ENCODE measurements around the gene ADGB.
"Not testable (repeated sequence)": the region's sequence is repeated elsewhere in the genome, so short reads cannot be mapped to it uniquely, and the experiment has no call there.

The ADGB gene

DNA sequence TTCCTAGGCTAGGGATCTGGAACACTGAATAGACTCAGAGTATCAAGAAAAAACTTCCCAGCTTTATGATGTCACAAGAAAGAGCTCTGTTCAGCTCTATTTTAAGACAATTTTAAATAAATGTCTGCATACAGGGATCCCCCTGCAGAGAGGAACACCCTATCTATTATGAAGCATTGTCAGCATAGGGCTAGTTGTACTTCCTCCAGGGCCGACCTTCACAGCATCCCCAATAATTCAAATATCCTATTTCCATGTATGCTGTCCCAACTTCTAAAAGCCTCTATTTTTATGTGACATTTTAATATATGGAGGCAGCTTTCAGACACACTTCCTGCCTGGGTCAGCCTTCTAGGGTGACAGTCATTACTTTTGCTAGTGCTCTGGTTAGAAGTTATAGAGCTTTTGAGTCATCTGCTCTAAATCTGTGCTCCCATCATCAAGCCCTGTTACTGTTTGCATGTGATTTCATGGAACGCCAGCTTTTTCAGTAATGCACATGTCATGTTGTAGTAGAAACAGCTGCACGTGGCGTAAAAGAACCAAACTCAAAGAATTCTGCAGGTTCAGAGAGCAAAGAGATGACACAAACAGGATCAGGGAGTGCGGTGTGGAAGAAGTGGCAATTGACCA, 189.2 kb downstream of the ADGB start:
- H3F3A ChIP-seq (ENCODE audit: insufficient read depth, low read length), result no peaks in the 10 kb centered on the region
- H3K4me1 ChIP-seq (ENCODE audit: low read length), result no peaks in the 10 kb centered on the region
- no peak overlapping the region for H3K4me2 ChIP-seq (ENCODE audit: low read depth, low read length)
- H3K9ac ChIP-seq (ENCODE audit: low read length), result no peak overlapping the region
- H2AFZ ChIP-seq (ENCODE audit: low read length), result no peak overlapping the region
- TF ChIP-seq EZH2 (optimal IDR thresholded peaks at IDR 0.05; ENCODE audit: low read depth, low read length) (no peak), EZH2phosphoT487 (IDR thresholded peaks at IDR 0.05; ENCODE audit: low read length) (no peak)
- TF ChIP-seq, protein P1, sequence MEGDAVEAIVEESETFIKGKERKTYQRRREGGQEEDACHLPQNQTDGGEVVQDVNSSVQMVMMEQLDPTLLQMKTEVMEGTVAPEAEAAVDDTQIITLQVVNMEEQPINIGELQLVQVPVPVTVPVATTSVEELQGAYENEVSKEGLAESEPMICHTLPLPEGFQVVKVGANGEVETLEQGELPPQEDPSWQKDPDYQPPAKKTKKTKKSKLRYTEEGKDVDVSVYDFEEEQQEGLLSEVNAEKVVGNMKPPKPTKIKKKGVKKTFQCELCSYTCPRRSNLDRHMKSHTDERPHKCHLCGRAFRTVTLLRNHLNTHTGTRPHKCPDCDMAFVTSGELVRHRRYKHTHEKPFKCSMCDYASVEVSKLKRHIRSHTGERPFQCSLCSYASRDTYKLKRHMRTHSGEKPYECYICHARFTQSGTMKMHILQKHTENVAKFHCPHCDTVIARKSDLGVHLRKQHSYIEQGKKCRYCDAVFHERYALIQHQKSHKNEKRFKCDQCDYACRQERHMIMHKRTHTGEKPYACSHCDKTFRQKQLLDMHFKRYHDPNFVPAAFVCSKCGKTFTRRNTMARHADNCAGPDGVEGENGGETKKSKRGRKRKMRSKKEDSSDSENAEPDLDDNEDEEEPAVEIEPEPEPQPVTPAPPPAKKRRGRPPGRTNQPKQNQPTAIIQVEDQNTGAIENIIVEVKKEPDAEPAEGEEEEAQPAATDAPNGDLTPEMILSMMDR (IDR thresholded peaks at IDR 0.05; ENCODE audit: low read length), result no peak
- DNase-seq, result no peak
- no peaks in the 10 kb centered on the region for H3K9me3 ChIP-seq (replicated peaks; ENCODE audit: insufficient read depth, low read length)
- no peaks in the 10 kb centered on the region for H3K27me3 ChIP-seq (replicated peaks; ENCODE audit: insufficient read depth, low read length)
- H4K20me1 ChIP-seq (ENCODE audit: insufficient read depth, low read length), result no peaks in the 10 kb centered on the region
- no peaks in the 10 kb centered on the region for H3K36me3 ChIP-seq (replicated peaks; ENCODE audit: insufficient read depth, low read length)
- no peak overlapping the region for H3K27ac ChIP-seq (ENCODE audit: low read length)
- H3K4me3 ChIP-seq (ENCODE audit: low read length), result no peak overlapping the region
- H3K79me2 ChIP-seq (ENCODE audit: low read length), result no peaks in the 10 kb centered on the region
- no peaks in the 10 kb centered on the region for H3K9me2 ChIP-seq (replicated peaks; ENCODE audit: insufficient read depth, low read length)

DNA sequence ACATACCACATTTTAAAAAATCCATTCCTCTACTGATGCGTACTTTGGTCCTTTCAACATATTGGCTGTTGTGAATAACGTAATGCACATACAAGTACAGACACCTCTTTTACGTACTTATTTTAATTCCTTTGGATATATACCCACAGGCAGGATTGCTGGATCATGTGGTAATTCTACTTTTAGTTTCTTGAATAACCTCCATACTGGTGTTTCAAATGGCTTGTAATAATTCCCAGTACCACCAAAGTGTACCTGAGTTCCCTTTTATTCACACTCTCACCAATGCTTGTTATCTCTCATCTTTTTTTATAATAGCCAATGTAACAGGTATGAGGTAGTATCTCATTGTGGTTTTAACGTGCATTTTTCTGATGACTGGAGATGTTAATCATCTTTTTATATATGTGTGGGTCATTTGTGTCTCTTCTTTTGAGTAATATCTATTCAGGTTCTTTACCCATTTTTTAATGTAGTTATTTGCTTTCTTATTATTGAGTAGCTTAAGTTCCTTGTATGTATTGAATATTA, 191.9 kb downstream of the ADGB start:
- Histone ChIP-seq H3K27ac (ENCODE audit: low read length) (no peak overlapping the region), H3K4me1 (ENCODE audit: low read length) (no peaks in the 10 kb centered on the region)

DNA sequence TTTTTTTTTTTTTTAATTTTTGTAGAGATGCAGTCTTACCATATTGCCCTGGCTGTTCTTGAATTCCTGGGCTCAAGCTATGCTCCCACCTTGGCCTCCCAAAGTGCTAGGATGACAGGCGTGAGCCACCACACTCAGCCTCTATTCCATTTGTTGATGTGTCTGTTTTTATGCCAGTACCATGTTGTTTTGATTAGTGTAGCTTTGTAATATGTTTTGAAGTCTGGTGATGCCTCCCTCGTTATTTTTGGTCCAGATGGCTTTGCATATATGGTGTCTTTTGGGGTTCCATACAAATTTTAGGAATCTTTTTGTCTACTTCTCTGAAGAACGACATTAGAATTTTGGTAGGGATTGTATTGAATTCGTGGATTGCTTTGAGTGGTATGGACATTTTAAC, 193.2 kb downstream of the ADGB start:
- no peaks in the 10 kb centered on the region for H3K9me3 ChIP-seq (replicated peaks; ENCODE audit: insufficient read depth, low read length)
- H3K9ac ChIP-seq (ENCODE audit: low read length), result no peak overlapping the region
- no peaks in the 10 kb centered on the region for H3K9me2 ChIP-seq (replicated peaks; ENCODE audit: insufficient read depth, low read length)
- TF ChIP-seq EZH2phosphoT487 (IDR thresholded peaks at IDR 0.05; ENCODE audit: low read length) (no peak), EZH2 (optimal IDR thresholded peaks at IDR 0.05; ENCODE audit: low read depth, low read length) (no peak)
- TF ChIP-seq, protein P1 (IDR thresholded peaks at IDR 0.05; ENCODE audit: low read length), result no peak
- no peak overlapping the region for H3K4me3 ChIP-seq (ENCODE audit: low read length)
- no peaks in the 10 kb centered on the region for H3K27me3 ChIP-seq (replicated peaks; ENCODE audit: insufficient read depth, low read length)
- no peak overlapping the region for H3K27ac ChIP-seq (ENCODE audit: low read length)
- no peaks in the 10 kb centered on the region for H4K20me1 ChIP-seq (ENCODE audit: insufficient read depth, low read length)
- no peaks in the 10 kb centered on the region for H3K4me1 ChIP-seq (ENCODE audit: low read length)
- H3F3A ChIP-seq (ENCODE audit: insufficient read depth, low read length), result no peaks in the 10 kb centered on the region
- H2AFZ ChIP-seq (ENCODE audit: low read length), result no peak overlapping the region
- no peaks in the 10 kb centered on the region for H3K79me2 ChIP-seq (ENCODE audit: low read length)
- no peak overlapping the region for H3K4me2 ChIP-seq (ENCODE audit: low read depth, low read length)
- no peaks in the 10 kb centered on the region for H3K36me3 ChIP-seq (replicated peaks; ENCODE audit: insufficient read depth, low read length)
- no peak for DNase-seq

More for the DNA sequence above, 191.9 kb downstream of the ADGB start:
- Histone ChIP-seq H4K20me1 (ENCODE audit: insufficient read depth, low read length) (no peaks in the 10 kb centered on the region), H3K9ac (ENCODE audit: low read length) (no peak overlapping the region), H3K4me2 (ENCODE audit: low read depth, low read length) (no peak overlapping the region), H3K36me3 (replicated peaks; ENCODE audit: insufficient read depth, low read length) (no peaks in the 10 kb centered on the region), H3K27me3 (replicated peaks; ENCODE audit: insufficient read depth, low read length) (no peaks in the 10 kb centered on the region), H3K4me3 (ENCODE audit: low read length) (no peak overlapping the region), H3K9me3 (replicated peaks; ENCODE audit: insufficient read depth, low read length) (no peaks in the 10 kb centered on the region), H2AFZ (ENCODE audit: low read length) (no peak overlapping the region), H3F3A (ENCODE audit: insufficient read depth, low read length) (no peaks in the 10 kb centered on the region), H3K9me2 (replicated peaks; ENCODE audit: insufficient read depth, low read length) (no peaks in the 10 kb centered on the region), H3K79me2 (ENCODE audit: low read length) (no peaks in the 10 kb centered on the region)
- DNase-seq, result no peak
- TF ChIP-seq, protein P1 (IDR thresholded peaks at IDR 0.05; ENCODE audit: low read length), result no peak
- no peak for TF ChIP-seq EZH2 (optimal IDR thresholded peaks at IDR 0.05; ENCODE audit: low read depth, low read length)
- no peak for TF ChIP-seq EZH2phosphoT487 (IDR thresholded peaks at IDR 0.05; ENCODE audit: low read length)

DNA sequence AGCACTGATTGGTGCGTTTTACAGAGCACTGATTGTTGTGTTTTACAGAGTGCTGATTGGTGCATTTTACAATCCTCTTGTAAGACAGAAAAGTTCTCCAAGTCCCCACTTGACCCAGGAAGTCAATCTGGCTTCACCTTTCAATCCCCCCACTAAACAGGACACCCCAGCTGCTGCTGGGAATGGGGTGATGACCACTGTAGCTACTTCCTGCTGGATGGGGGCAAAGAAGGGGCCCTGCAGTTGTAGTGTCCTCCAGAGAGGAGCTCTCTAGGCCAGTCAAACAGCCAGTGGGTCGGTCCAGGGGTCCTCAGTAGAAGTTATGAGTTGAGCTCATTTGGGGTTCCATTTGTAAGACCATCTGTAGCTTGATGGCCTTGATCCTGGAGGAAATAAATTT, 194.4 kb downstream of the ADGB start:
- not testable (repeated sequence) for H3K27me3 ChIP-seq (replicated peaks; ENCODE audit: insufficient read depth, low read length); H4K20me1 ChIP-seq (ENCODE audit: insufficient read depth, low read length); H3K79me2 ChIP-seq (ENCODE audit: low read length); H3K4me2 ChIP-seq (ENCODE audit: low read depth, low read length); H3K27ac ChIP-seq (ENCODE audit: low read length); H3K4me1 ChIP-seq (ENCODE audit: low read length); H3K36me3 ChIP-seq (replicated peaks; ENCODE audit: insufficient read depth, low read length); H3K9ac ChIP-seq (ENCODE audit: low read length); H3K9me3 ChIP-seq (replicated peaks; ENCODE audit: insufficient read depth, low read length); H3F3A ChIP-seq (ENCODE audit: insufficient read depth, low read length); H2AFZ ChIP-seq (ENCODE audit: low read length); DNase-seq; H3K4me3 ChIP-seq (ENCODE audit: low read length); H3K9me2 ChIP-seq (replicated peaks; ENCODE audit: insufficient read depth, low read length)

Data from MM.1S (cell line).